ENCODE data around the gene DCLRE1B. TPM values are rescaled to one million over a fixed set of nuclear protein-coding genes. Genes with fewer than 3 reads are reported as not detected.
A peak's percentile ranks its signal among the peaks of the same experiment; 100 is the strongest.

Gene DCLRE1B
- total RNA-seq, 1 donor from 2014 or later: 1.9 TPM

DNA sequence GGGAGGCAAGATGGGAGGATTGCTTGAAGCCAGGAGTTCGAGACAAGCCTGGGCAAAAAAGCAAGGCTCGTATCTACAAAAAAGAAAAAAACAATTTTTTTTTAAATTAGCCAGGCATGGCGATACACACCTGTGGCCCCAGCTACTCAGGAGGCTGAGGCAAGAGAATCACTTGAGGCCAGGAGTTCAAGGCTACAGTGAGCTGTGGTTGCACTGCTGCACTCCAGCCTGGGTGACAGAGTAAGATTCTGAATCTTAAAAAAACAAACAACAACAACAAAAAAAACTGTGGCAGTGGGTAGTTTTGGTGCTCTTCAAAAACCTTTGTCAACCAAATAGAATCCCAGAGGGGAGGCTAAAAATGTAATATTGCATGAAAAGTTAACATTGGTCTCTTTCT, 34.3 kb upstream of the DCLRE1B start:
- Histone ChIP-seq H3K27me3 (no peaks in the 10 kb centered on the region), H3K4me3 (peak overlapping the region in 1 of 2 donors; percentile 26), H3K27ac (no peak overlapping the region), H3K36me3 (no peaks in the 10 kb centered on the region), H3K4me1 (no peaks in the 10 kb centered on the region), H3K9me3 (no peaks in the 10 kb centered on the region)
- TF ChIP-seq, protein P1, sequence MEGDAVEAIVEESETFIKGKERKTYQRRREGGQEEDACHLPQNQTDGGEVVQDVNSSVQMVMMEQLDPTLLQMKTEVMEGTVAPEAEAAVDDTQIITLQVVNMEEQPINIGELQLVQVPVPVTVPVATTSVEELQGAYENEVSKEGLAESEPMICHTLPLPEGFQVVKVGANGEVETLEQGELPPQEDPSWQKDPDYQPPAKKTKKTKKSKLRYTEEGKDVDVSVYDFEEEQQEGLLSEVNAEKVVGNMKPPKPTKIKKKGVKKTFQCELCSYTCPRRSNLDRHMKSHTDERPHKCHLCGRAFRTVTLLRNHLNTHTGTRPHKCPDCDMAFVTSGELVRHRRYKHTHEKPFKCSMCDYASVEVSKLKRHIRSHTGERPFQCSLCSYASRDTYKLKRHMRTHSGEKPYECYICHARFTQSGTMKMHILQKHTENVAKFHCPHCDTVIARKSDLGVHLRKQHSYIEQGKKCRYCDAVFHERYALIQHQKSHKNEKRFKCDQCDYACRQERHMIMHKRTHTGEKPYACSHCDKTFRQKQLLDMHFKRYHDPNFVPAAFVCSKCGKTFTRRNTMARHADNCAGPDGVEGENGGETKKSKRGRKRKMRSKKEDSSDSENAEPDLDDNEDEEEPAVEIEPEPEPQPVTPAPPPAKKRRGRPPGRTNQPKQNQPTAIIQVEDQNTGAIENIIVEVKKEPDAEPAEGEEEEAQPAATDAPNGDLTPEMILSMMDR (IDR thresholded peaks at IDR 0.05): no peak
- no peak for DNase-seq (ENCODE audit: low spot score in 2 of 2)
- intact Hi-C loops (cut with DNase I): no loop called here

- H3K27ac ChIP-seq: peak within 1 kb of the TSS; percentile 35 to 56
- no peaks in the 10 kb centered on the region for H3K9me3 ChIP-seq
- H3K36me3 ChIP-seq: no peaks in the 10 kb centered on the region
- H3K27me3 ChIP-seq: no peaks in the 10 kb centered on the region
- TF ChIP-seq, protein P1 (IDR thresholded peaks at IDR 0.05): no peak
- no peaks in the 10 kb centered on the region for H3K4me1 ChIP-seq
- H3K4me3 ChIP-seq: peak within 1 kb of the TSS in 1 of 2 donors; percentile 26
- peak; percentile 34 to 74 for DNase-seq (ENCODE audit: low spot score in 2 of 2)
- intact Hi-C loops (cut with DNase I): no loop called here
Observed at GRCh38 chr1:113871597-113872113, 33.5 kb upstream of the DCLRE1B start, which contains the start of gene PTPN22. Gene PTPN22 (minus strand): TSS chr1:113871712.

- no peaks in the 10 kb centered on the region for H3K4me1 ChIP-seq
- no peaks in the 10 kb centered on the region for H3K9me3 ChIP-seq
- TF ChIP-seq, protein P1 (IDR thresholded peaks at IDR 0.05): no peak
- no peak overlapping the region for H3K4me3 ChIP-seq
- no peaks in the 10 kb centered on the region for H3K36me3 ChIP-seq
- no peak for DNase-seq (ENCODE audit: low spot score in 2 of 2)
- peak overlapping the region; percentile 35 to 56 for H3K27ac ChIP-seq
- H3K27me3 ChIP-seq: no peaks in the 10 kb centered on the region
- intact Hi-C loops (cut with DNase I): no loop called here
Observed at GRCh38 chr1:113872219-113872935, 32.7 kb upstream of the DCLRE1B start.

- H3K4me1 ChIP-seq: no peaks in the 10 kb centered on the region
- H3K9me3 ChIP-seq: no peaks in the 10 kb centered on the region
- H3K36me3 ChIP-seq: no peaks in the 10 kb centered on the region
- DNase-seq (ENCODE audit: low spot score in 2 of 2): no peak
- no peaks in the 10 kb centered on the region for H3K27me3 ChIP-seq
- TF ChIP-seq, protein P1 (IDR thresholded peaks at IDR 0.05): no peak
- no peak overlapping the region for H3K4me3 ChIP-seq
- no peak overlapping the region for H3K27ac ChIP-seq
- intact Hi-C loops (cut with DNase I): no loop called here
Observed at GRCh38 chr1:113874012-113874879, 30.9 kb upstream of the DCLRE1B start.

GRCh38 chr1:113875714-113876113, 29.4 kb upstream of the DCLRE1B start:
- Histone ChIP-seq H3K4me1 (no peaks in the 10 kb centered on the region), H3K9me3 (no peaks in the 10 kb centered on the region), H3K36me3 (no peaks in the 10 kb centered on the region), H3K4me3 (no peak overlapping the region), H3K27me3 (no peaks in the 10 kb centered on the region), H3K27ac (no peak overlapping the region)
- TF ChIP-seq, protein P1 (IDR thresholded peaks at IDR 0.05): no peak
- intact Hi-C loops (cut with DNase I): no loop called here
- DNase-seq (ENCODE audit: low spot score in 2 of 2): no peak

Data from ascending aorta (tissue), 2 donors.